Upper lobe of left lung (tissue), 4 donors: ENCODE results near the gene BAHD1.

Source experiments
- EP300 ChIP-seq, 4 donors: sonication (generic); formaldehyde crosslinking; IDR thresholded peaks; one replicate each; pipeline ENCODE4 v1.5.1; 2017; ENCODE audit warnings: antibody characterized with exemption in 4 of 4, control low read depth in 2 of 4
- POLR2A ChIP-seq, 4 donors: fragments of 450-650 bp; IDR thresholded peaks; one replicate each; pipeline ENCODE4 v1.5.1; 2016 to 2017; ENCODE audit warnings: antibody characterized with exemption in 4 of 4, mild to moderate bottlenecking in 2 of 4
- TF ChIP-seq, protein P1 (sequence below), 6 experiments: fragments of 450-650 bp in 4 of 6; fragments of 200-600 bp in 2 of 6; sonication (generic) in 2 of 6; IDR thresholded peaks; one replicate each; pipeline ENCODE4 v1.5.1; 2016 to 2019; ENCODE audit warnings: antibody characterized with exemption in 6 of 6

- TF ChIP-seq, protein P1, sequence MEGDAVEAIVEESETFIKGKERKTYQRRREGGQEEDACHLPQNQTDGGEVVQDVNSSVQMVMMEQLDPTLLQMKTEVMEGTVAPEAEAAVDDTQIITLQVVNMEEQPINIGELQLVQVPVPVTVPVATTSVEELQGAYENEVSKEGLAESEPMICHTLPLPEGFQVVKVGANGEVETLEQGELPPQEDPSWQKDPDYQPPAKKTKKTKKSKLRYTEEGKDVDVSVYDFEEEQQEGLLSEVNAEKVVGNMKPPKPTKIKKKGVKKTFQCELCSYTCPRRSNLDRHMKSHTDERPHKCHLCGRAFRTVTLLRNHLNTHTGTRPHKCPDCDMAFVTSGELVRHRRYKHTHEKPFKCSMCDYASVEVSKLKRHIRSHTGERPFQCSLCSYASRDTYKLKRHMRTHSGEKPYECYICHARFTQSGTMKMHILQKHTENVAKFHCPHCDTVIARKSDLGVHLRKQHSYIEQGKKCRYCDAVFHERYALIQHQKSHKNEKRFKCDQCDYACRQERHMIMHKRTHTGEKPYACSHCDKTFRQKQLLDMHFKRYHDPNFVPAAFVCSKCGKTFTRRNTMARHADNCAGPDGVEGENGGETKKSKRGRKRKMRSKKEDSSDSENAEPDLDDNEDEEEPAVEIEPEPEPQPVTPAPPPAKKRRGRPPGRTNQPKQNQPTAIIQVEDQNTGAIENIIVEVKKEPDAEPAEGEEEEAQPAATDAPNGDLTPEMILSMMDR (IDR thresholded peaks at IDR 0.05), result no peak
- no peak for TF ChIP-seq EP300 (IDR thresholded peaks at IDR 0.05)
- peak in 1 of 4 donors; percentile 53 for TF ChIP-seq POLR2A (IDR thresholded peaks at IDR 0.05)
Measured at GRCh38 chr15:40511472-40512133, 70.8 kb downstream of the BAHD1 start.
